Activated CD4-positive, alpha-beta T cell treated with anti-CD3 and anti-CD28 coated beads, Interleukin-2, amount 50 U/mL, for 4 hours (primary cell): ENCODE results near the gene MSX2.
"Not testable (repeated sequence)": the region's sequence is repeated elsewhere in the genome, so short reads cannot be mapped to it uniquely, and the experiment has no call there.

Experiments
- DNase-seq, 2 experiments: peaks; one replicate each; pipeline ENCODE4 v3.0.0-alpha.2; 2020

Gene MSX2

GRCh38 chr5:174733836-174734235 is 9.5 kb downstream of the MSX2 start:
- no peak for DNase-seq

GRCh38 chr5:174734571-174735497 is 10.5 kb downstream of the MSX2 start:
- DNase-seq, result no peak

DNA sequence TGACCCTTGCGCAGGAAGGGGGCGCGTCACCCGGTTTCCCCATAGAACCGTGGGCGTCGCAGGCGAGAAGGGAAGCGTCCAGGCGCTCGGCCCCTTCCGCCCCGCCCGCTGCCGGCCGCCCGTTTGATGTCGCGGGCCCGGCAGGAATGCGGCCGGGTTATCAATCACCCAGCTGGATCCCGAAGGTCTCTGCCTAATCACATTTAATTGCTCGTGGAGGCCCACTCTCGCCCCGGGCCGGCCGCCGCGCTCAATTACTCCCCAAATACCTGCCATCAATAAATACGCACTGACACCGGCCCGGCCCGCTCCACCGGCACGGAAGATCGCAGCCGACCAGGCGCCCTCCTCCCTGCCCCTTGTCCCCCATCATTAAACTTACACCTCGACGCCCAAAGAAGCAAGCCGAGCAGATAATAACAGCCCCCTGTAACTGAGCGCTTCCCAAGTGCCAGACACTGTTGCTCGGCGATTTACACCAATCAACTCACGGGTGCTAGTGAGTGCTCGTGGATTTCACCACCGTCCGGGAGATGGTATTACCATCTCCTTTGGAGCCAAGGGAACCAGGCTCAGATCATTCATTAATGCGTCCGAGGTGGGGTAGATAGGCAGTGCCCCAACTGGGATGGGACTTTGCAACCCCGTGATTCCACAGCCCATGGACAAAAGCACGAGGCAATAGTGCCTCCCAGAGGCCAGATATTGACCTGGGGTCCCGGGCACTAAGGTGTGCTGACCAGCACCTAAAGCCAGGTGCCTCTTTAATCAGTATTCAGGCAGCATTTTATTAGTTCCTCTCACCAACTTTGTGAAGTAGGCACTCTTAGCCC is 11.3 kb downstream of the MSX2 start:
- no peak for DNase-seq

- no peak for DNase-seq
These were observed 11.9 kb downstream of the MSX2 start for GRCh38 chr5:174736331-174736721.

DNA sequence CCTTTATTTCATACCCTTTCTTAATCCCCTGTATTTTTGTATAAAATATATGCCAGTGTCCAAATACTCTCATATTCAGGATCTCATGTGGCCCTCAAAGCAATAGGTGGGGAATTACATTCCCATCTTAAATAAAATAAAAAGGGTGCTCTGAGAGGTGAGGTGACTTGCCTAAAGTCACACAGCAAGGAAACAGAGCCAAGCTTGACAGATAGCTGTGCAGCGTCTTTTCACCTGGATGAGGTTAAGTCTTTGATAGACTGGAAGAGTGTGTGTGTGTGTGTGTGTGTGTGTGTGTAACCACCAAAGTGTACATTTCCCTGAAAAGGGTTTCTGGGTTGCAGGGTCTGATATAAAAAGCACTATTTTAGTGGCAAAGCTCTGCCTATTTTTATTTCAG is 12.4 kb downstream of the MSX2 start:
- DNase-seq, result no peak

GRCh38 chr5:174737330-174737729 is 12.9 kb downstream of the MSX2 start:
- DNase-seq, result no peak

GRCh38 chr5:174741352-174741751 is 17.0 kb downstream of the MSX2 start:
- DNase-seq, result no peak

DNA sequence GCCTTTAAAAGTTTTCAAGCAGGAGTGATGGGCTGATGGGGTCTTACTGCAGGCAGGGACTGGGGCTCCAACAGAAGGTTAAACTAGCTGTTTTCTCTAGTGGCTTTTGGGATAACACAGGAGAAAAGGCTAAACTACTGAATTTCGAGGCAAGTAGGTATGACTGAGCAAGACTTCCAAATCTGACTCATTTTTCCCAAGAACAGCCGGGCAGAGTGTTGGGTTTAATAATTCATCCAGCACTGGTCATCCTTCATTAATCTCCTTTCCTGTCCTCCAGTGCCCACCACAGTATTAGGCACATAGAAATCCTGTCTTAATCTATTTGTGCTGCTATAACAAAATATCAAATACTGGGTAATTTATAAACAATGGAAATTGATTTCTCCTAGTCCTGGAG is 20.5 kb downstream of the MSX2 start:
- no peak for DNase-seq

DNA sequence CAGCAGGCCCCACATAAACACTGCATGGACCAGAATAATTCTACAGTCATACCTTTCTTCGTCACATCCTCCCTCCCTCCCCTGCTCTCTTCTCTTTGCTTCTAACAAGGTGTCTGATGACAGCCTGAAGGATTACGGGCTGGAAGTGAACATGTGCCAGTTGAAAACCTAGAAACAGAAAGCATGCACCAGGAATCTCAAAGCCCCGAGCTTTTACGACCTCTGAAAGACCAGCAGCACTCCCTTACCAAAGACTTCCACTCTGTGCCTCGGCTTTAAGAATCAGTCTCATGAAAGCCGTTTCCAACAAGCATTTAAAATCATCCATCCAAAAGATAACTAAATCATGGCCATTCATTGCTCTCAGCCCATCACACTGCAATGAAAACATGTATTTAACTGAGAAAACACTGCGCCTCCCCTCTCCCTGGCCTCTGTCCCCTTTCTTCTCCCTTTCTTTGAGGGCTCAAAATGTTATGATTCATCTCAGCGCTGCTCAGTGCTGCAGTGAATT is 21.3 kb downstream of the MSX2 start:
- DNase-seq, result no peak

GRCh38 chr5:174750711-174751110 is 26.3 kb downstream of the MSX2 start:
- DNase-seq, result no peak

DNA sequence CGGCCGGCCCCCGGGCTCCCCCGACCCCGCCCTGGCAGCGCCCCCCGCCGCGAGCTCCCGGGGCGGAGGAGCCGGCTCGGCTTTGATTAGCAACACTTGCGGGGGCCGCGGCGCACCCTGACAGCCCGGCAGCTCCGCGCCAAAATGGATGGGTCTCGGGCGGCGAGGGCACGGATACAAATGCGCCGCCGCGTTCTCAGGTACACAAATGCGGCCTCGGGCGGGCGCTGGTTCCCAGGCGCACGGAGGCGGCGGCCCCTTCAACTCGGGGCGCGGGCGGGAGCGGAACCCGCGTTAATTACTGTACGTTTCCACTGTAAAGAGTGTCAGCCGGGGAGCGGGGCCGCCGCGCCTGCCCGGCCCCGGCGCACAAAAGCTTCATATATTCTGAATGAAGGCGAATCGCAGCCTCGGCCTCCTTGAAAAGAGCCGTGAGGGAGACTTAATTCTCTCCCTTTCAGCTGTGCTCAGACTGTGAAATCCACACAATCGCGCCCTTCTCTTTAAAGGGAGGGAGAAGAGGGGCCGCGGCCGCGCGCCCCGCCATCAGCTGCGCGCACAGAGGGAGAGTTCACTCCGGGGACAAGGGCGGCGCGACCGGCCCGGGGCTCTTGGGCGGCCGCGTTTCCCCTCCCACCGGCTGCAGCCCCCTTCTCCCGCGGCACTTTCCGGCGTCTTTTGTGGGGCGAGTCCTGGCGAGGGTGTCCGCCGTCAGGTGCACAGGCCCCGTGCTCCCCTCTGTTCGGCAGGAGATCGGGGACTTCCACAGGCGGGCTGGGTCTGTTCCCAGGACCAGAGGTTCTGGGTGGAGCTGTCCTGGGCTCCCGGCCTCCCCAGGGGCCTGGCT is 27.0 kb downstream of the MSX2 start:
- DNase-seq, result no peak

DNA sequence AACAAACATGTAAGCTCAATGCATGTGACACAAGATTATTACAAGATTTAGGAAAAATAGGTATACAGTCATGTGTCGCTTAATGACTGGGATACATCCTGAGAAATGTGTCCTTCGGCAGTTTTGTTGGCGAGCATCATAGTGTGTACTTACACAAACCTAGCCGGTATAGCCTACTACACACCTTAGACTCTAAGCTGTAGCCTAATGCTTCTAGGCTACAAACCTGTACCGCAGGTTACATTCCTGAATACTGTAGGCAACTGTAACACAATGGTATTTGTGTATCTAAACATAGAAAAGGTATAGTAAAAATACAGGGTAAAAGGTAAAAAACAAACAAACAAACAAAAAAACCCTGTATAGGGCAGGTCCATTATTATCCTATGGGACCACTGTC is 27.7 kb downstream of the MSX2 start:
- no peak for DNase-seq

GRCh38 chr5:174755106-174755505 is 30.7 kb downstream of the MSX2 start:
- DNase-seq, result no peak

GRCh38 chr5:174759091-174759490 is 34.7 kb downstream of the MSX2 start:
- no peak for DNase-seq

GRCh38 chr5:174760721-174761120 is 36.3 kb downstream of the MSX2 start:
- DNase-seq, result no peak

DNA sequence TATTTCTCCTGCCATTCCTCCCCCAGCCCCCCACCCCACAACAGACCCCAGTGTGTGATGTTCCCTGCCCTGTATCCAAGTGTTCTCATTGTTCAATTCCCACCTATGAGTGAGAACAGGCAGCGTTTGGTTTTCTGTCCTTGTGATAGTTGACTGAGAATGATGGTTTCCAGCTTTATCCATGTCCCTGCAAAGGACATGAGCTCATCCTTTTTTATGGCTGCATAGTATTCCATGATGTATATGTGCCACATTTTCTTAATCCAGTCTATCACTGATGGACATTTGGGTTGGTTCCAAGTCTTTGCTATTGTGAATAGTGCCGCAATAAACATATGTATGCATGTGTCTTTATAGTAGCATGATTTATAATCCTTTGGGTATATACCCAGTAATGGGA is 37.0 kb downstream of the MSX2 start:
- DNase-seq, result not testable (repeated sequence)

- no peak for DNase-seq
These were observed 39.9 kb downstream of the MSX2 start for GRCh38 chr5:174764309-174764708.

- DNase-seq, result no peak
These were observed 41.2 kb downstream of the MSX2 start for GRCh38 chr5:174765540-174765939.

DNA sequence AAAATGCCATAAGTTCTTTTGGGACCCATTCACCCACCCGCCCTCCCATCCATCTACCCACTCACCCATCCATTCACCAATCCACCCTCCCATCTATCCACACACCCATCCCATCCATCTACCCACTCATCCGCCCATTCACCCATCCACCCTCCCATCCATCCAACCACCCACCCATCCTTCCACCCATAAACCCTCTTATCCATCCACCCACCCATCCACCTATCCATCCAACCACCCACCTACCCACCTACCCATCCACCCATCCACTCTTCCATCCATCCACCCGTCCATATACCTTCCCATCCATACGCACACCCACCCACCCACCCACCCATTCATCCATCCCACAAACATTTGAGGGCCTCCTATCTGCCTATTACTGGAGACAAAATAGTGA is 43.3 kb downstream of the MSX2 start:
- DNase-seq, result no peak

DNA sequence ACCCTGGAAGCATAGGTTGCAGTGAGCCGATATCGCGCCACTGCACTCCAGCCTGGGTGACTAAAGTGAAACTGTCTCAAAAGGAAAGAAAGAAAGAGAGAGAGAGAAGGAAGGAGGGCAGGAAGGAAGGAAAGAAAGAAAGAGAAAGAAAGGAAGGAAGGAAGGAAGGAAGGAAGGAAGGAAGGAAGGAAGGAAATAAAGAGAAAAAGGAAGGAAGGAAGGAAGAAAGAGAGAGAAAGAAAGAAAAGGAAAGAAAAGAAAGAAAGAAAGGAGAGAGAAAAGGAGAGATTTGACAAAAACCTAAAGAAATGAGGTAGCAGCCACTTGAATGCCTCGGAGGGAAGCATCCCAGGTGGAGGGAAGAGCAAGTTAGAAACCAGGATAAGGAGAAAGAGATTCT is 44.6 kb downstream of the MSX2 start:
- DNase-seq, result no peak

DNA sequence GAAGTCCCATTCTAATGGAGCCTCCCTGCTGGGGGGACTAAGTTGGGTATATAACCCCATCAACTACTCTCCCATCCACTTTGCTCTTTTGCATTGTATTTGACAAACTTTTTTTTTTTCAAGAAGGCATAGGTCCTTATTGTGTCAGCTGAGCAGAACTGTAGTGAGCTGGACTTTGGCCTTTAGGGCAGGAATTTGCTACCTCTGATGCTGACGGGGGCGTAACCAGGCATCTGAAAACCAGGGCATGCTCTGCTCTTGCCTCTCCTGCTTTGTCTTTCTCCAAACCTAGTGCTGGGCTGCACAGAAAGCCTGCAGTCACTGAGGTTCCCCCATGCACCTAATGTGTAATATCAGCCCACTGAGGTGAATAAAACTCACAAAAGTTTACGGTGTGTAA is 49.0 kb downstream of the MSX2 start:
- DNase-seq, result no peak

DNA sequence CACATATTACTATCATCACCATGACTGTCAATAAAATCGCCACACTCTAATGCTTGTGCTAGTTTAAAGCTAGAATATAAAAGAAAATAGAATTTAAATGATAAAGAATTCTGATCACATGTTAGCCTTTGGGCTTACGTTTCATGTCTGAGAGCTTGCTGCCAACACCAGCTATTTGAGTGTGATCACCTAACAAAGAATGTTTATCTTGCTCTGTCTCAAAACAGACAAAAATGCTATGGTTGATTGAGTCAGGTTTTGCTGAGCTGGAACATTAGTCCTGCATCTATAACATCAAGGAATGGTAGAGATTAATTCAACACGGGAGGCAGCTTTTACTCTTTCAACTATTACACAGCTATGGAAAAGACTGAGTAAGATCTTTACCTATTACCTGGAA is 50.7 kb downstream of the MSX2 start:
- DNase-seq, result no peak

DNA sequence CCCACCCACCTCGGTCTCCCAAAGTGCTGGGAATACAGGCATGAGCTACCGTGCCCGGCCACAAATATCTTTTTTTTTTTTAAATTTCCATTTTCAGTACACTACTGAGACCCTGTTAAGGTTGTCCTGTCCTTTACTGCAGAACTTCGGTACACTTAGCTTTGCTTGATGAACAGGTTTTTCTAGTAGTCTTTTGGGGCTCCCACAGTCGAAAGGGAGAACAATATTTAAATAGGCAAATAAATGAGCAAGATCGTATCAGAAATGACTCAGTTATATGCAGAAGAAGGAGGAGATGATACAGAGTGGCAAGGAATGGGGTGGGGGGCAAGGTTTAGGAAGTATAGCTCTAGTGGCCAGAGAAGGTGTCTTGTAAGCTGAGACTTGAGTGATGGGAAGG is 52.7 kb downstream of the MSX2 start:
- no peak for DNase-seq
